ENCODE results near the gene CHRNB1. TPM values are rescaled to one million over a fixed set of nuclear protein-coding genes. Genes with fewer than 3 reads are reported as not detected.

The CHRNB1 gene
- total and polyA plus RNA-seq, 4 donors: 7.0 to 11.9 (median 10.6) TPM

DNA sequence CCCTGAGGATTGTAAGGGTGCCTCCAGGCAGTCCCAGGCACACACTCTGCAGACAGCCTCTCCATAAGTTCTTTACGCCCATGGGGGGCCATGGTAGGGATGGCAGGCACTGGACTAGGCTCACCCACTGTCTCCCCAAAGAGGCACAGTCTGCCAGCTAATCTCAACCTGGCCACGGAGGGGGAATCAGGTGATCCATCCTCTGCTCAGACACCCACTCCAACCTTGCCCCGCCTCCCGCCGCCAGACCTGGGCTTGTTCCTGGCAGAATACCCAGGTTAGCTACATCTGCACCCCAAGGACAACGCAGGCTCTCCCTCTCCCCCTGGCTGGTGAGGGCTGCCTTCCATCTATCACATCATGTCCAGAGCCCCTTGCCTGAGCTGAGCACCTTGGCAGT lies 36.0 kb upstream of the CHRNB1 start:
- Histone ChIP-seq H3K27me3 (ENCODE audit: control insufficient read depth in 3 of 3, insufficient read depth in 3 of 3, low read length in 2 of 3) (no peaks in the 10 kb centered on the region), H3K4me1 (ENCODE audit: control insufficient read depth in 5 of 5, insufficient read depth in 5 of 5, low read length in 5 of 5) (peaks cover 0 to 5% (median 0%) of the 10 kb centered on the region in 5 donors), H3K9me3 (ENCODE audit: control insufficient read depth in 4 of 4, insufficient read depth in 3 of 4, low read length in 3 of 4) (no peaks in the 10 kb centered on the region), H3K4me3 (no peak overlapping the region), H3K9ac (ENCODE audit: insufficient read depth in 1 of 2, low read length in 2 of 2) (no peak overlapping the region), H3K36me3 (ENCODE audit: control insufficient read depth in 4 of 4, insufficient read depth in 4 of 4, low read length in 4 of 4) (peaks cover 0 to 4% (median 2%) of the 10 kb centered on the region in 4 donors), H3K27ac (ENCODE audit: low read depth in 1 of 2, low read length in 1 of 2) (no peak overlapping the region)
- WGBS, 2 donors: 78 to 91% methylated on average over 6 of the region's 6 CpGs
- ATAC-seq (ENCODE audit: insufficient read depth, low FRiP score) (no peak), DNase-seq (no peak)
- TF ChIP-seq, protein P1, sequence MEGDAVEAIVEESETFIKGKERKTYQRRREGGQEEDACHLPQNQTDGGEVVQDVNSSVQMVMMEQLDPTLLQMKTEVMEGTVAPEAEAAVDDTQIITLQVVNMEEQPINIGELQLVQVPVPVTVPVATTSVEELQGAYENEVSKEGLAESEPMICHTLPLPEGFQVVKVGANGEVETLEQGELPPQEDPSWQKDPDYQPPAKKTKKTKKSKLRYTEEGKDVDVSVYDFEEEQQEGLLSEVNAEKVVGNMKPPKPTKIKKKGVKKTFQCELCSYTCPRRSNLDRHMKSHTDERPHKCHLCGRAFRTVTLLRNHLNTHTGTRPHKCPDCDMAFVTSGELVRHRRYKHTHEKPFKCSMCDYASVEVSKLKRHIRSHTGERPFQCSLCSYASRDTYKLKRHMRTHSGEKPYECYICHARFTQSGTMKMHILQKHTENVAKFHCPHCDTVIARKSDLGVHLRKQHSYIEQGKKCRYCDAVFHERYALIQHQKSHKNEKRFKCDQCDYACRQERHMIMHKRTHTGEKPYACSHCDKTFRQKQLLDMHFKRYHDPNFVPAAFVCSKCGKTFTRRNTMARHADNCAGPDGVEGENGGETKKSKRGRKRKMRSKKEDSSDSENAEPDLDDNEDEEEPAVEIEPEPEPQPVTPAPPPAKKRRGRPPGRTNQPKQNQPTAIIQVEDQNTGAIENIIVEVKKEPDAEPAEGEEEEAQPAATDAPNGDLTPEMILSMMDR (IDR thresholded peaks at IDR 0.05; ENCODE audit: control extremely low read depth, extremely low read depth): no peak

DNA sequence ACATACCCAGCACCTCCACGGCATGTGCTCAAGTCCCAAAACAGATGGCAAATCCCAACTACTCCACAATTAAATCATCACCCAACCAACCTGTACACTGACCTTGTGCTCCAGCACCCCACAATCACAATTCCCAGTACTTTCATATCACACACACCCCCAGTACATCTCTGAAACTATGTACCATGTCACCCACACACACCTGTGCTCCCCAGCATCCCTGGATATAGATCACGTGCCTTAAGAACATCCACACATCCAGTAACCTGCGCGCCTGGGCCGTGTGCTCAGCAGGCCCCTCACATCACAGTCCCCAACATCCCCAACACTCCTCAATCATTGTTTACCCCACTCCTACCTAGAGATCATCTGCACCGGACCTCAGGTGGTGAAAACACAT lies 35.1 kb upstream of the CHRNB1 start:
- no peaks in the 10 kb centered on the region for H3K9me3 ChIP-seq (ENCODE audit: control insufficient read depth in 4 of 4, insufficient read depth in 3 of 4, low read length in 3 of 4)
- 92 to 94% methylated on average over 6 of the region's 6 CpGs for WGBS, 2 donors
- peaks cover 0 to 5% (median 0%) of the 10 kb centered on the region in 5 donors for H3K4me1 ChIP-seq (ENCODE audit: control insufficient read depth in 5 of 5, insufficient read depth in 5 of 5, low read length in 5 of 5)
- ATAC-seq (ENCODE audit: insufficient read depth, low FRiP score) (no peak), DNase-seq (no peak)
- H3K9ac ChIP-seq (ENCODE audit: insufficient read depth in 1 of 2, low read length in 2 of 2): no peak overlapping the region
- no peaks in the 10 kb centered on the region for H3K27me3 ChIP-seq (ENCODE audit: control insufficient read depth in 3 of 3, insufficient read depth in 3 of 3, low read length in 2 of 3)
- H3K4me3 ChIP-seq: no peak overlapping the region
- TF ChIP-seq, protein P1 (IDR thresholded peaks at IDR 0.05; ENCODE audit: control extremely low read depth, extremely low read depth): no peak
- peaks cover 0 to 4% (median 2%) of the 10 kb centered on the region in 4 donors for H3K36me3 ChIP-seq (ENCODE audit: control insufficient read depth in 4 of 4, insufficient read depth in 4 of 4, low read length in 4 of 4)
- H3K27ac ChIP-seq (ENCODE audit: low read depth in 1 of 2, low read length in 1 of 2): no peak overlapping the region

DNA sequence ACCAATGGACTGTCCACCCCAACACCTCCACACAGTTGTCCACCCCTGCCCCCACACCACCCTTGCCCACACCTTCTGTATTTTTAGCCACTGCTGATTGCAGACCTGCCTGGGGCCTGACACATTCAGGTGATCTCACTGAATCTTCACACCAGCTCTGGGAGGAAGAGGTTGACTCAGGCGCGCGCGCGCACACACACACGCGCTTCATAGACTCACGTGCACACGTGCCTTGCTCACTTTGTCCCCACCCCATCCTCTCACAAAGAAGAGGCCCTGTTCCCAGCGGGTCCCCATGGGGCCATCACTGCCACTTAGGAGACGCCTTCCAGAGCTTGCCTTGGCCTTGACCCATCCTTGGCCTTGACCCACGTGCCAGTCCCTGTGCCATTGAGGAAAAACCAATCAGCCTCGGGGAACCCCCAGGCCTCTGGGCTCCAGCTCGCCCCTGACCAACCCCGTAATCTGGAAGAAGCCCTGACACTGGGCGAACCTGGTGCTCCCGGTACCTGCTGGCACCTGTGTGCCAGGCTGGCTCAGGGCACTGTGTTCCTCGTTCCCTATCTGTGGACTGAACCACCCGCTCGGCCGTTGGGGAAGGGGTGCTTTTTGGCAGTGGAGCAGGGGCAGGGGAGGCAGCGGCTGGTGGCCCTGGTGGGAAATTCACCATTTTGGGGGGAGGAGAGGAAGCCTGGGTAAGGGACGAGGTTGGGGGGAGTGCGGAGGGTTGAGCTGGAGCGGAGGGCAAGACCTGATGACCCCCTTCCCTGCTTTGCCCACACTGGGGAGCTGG lies 34.0 kb upstream of the CHRNB1 start:
- H3K9ac ChIP-seq (ENCODE audit: insufficient read depth in 1 of 2, low read length in 2 of 2): no peak overlapping the region
- peaks cover 0 to 13% (median 4%) of the 10 kb centered on the region in 4 donors for H3K36me3 ChIP-seq (ENCODE audit: control insufficient read depth in 4 of 4, insufficient read depth in 4 of 4, low read length in 4 of 4)
- 90 to 93% methylated on average over 25 of the region's 25 CpGs for WGBS, 2 donors
- DNase-seq (no peak), ATAC-seq (ENCODE audit: insufficient read depth, low FRiP score) (no peak)
- no peaks in the 10 kb centered on the region for H3K9me3 ChIP-seq (ENCODE audit: control insufficient read depth in 4 of 4, insufficient read depth in 3 of 4, low read length in 3 of 4)
- TF ChIP-seq, protein P1 (IDR thresholded peaks at IDR 0.05; ENCODE audit: control extremely low read depth, extremely low read depth): no peak
- H3K27ac ChIP-seq (ENCODE audit: low read depth in 1 of 2, low read length in 1 of 2): no peak overlapping the region
- no peak overlapping the region for H3K4me3 ChIP-seq
- no peaks in the 10 kb centered on the region for H3K27me3 ChIP-seq (ENCODE audit: control insufficient read depth in 3 of 3, insufficient read depth in 3 of 3, low read length in 2 of 3)
- peaks cover 0 to under 1% (median 0%) of the 10 kb centered on the region in 5 donors for H3K4me1 ChIP-seq (ENCODE audit: control insufficient read depth in 5 of 5, insufficient read depth in 5 of 5, low read length in 5 of 5)
